IPS-15b (cell line): ENCODE results near the gene IL1R2.
"Not testable (repeated sequence)": the region's sequence is repeated elsewhere in the genome, so short reads cannot be mapped to it uniquely, and the experiment has no call there.

Experiments
- H3K27me3 ChIP-seq: one replicate; pipeline ENCODE4 v1.6.1; 2013; ENCODE audit warnings: low read length; ENCODE audit not compliant: control insufficient read depth, insufficient read depth
- H3K36me3 ChIP-seq: one replicate; pipeline ENCODE4 v1.6.1; 2013; ENCODE audit warnings: low read length; ENCODE audit not compliant: control insufficient read depth, insufficient read depth
- H3K4me1 ChIP-seq: one replicate; pipeline ENCODE4 v1.6.1; 2013; ENCODE audit warnings: mild to moderate bottlenecking, low read length; ENCODE audit not compliant: control insufficient read depth, insufficient read depth
- H3K4me3 ChIP-seq: one replicate; pipeline ENCODE4 v1.5.1; 2013; ENCODE audit warnings: low read depth, low read length
- H3K9ac ChIP-seq: one replicate; pipeline ENCODE4 v1.6.1; 2013; ENCODE audit warnings: low read depth, mild to moderate bottlenecking, low read length
- H3K9me3 ChIP-seq: one replicate; pipeline ENCODE4 v1.6.1; 2013; ENCODE audit warnings: mild to moderate bottlenecking, low read length; ENCODE audit not compliant: control insufficient read depth, insufficient read depth

IL1R2 gene

GRCh38 chr2:102002909-102003308 is 11.1 kb downstream of the IL1R2 start:
- not testable (repeated sequence) for H3K36me3 ChIP-seq, H3K4me1 ChIP-seq, H3K4me3 ChIP-seq, H3K9ac ChIP-seq, H3K9me3 ChIP-seq, H3K27me3 ChIP-seq

- H3K27me3 ChIP-seq: no peaks in the 10 kb centered on the region
- no peak overlapping the region for H3K9ac ChIP-seq
- no peaks in the 10 kb centered on the region for H3K9me3 ChIP-seq
- no peaks in the 10 kb centered on the region for H3K4me1 ChIP-seq
- H3K36me3 ChIP-seq: no peaks in the 10 kb centered on the region
- no peak overlapping the region for H3K4me3 ChIP-seq
Observed at GRCh38 chr2:102003696-102004095, 11.9 kb downstream of the IL1R2 start.

GRCh38 chr2:102004581-102004980 is 12.8 kb downstream of the IL1R2 start:
- H3K9ac ChIP-seq: no peak overlapping the region
- no peaks in the 10 kb centered on the region for H3K9me3 ChIP-seq
- H3K36me3 ChIP-seq: no peaks in the 10 kb centered on the region
- no peaks in the 10 kb centered on the region for H3K27me3 ChIP-seq
- no peaks in the 10 kb centered on the region for H3K4me1 ChIP-seq
- no peak overlapping the region for H3K4me3 ChIP-seq

GRCh38 chr2:102005449-102005848 is 13.7 kb downstream of the IL1R2 start:
- Histone ChIP-seq H3K4me1 (no peaks in the 10 kb centered on the region), H3K4me3 (no peak overlapping the region), H3K27me3 (no peaks in the 10 kb centered on the region), H3K9me3 (no peaks in the 10 kb centered on the region), H3K36me3 (no peaks in the 10 kb centered on the region), H3K9ac (no peak overlapping the region)

- Histone ChIP-seq H3K9ac (no peak overlapping the region), H3K4me3 (no peak overlapping the region), H3K36me3 (no peaks in the 10 kb centered on the region), H3K4me1 (no peaks in the 10 kb centered on the region), H3K9me3 (no peaks in the 10 kb centered on the region), H3K27me3 (no peaks in the 10 kb centered on the region)
Observed at GRCh38 chr2:102005989-102006885, 14.5 kb downstream of the IL1R2 start.

GRCh38 chr2:102006886-102007278 is 15.1 kb downstream of the IL1R2 start:
- Histone ChIP-seq H3K36me3 (no peaks in the 10 kb centered on the region), H3K9me3 (no peaks in the 10 kb centered on the region), H3K27me3 (no peaks in the 10 kb centered on the region), H3K4me3 (no peak overlapping the region), H3K9ac (no peak overlapping the region), H3K4me1 (no peaks in the 10 kb centered on the region)

- H3K4me1 ChIP-seq: no peaks in the 10 kb centered on the region
- H3K36me3 ChIP-seq: no peaks in the 10 kb centered on the region
- H3K9ac ChIP-seq: no peak overlapping the region
- H3K27me3 ChIP-seq: no peaks in the 10 kb centered on the region
- H3K9me3 ChIP-seq: no peaks in the 10 kb centered on the region
- H3K4me3 ChIP-seq: no peak overlapping the region
Observed at GRCh38 chr2:102008490-102008889, 16.7 kb downstream of the IL1R2 start.

GRCh38 chr2:102009557-102009956 is 17.8 kb downstream of the IL1R2 start:
- Histone ChIP-seq H3K36me3 (no peaks in the 10 kb centered on the region), H3K27me3 (no peaks in the 10 kb centered on the region), H3K4me1 (no peaks in the 10 kb centered on the region), H3K9me3 (no peaks in the 10 kb centered on the region), H3K4me3 (no peak overlapping the region), H3K9ac (no peak overlapping the region)

GRCh38 chr2:102010902-102011301 is 19.1 kb downstream of the IL1R2 start:
- no peaks in the 10 kb centered on the region for H3K4me1 ChIP-seq
- H3K9ac ChIP-seq: no peak overlapping the region
- no peak overlapping the region for H3K4me3 ChIP-seq
- H3K9me3 ChIP-seq: no peaks in the 10 kb centered on the region
- no peaks in the 10 kb centered on the region for H3K36me3 ChIP-seq
- no peaks in the 10 kb centered on the region for H3K27me3 ChIP-seq

GRCh38 chr2:102012061-102012614 is 20.4 kb downstream of the IL1R2 start:
- Histone ChIP-seq H3K27me3 (no peaks in the 10 kb centered on the region), H3K4me3 (no peak overlapping the region), H3K4me1 (no peaks in the 10 kb centered on the region), H3K9me3 (no peaks in the 10 kb centered on the region), H3K9ac (no peak overlapping the region), H3K36me3 (no peaks in the 10 kb centered on the region)

- no peaks in the 10 kb centered on the region for H3K4me1 ChIP-seq
- no peaks in the 10 kb centered on the region for H3K36me3 ChIP-seq
- no peak overlapping the region for H3K4me3 ChIP-seq
- no peaks in the 10 kb centered on the region for H3K27me3 ChIP-seq
- no peaks in the 10 kb centered on the region for H3K9me3 ChIP-seq
- H3K9ac ChIP-seq: no peak overlapping the region
Observed at GRCh38 chr2:102013206-102014040, 21.7 kb downstream of the IL1R2 start.

- Histone ChIP-seq H3K4me3 (no peak overlapping the region), H3K9me3 (no peaks in the 10 kb centered on the region), H3K9ac (no peak overlapping the region), H3K4me1 (no peaks in the 10 kb centered on the region), H3K27me3 (no peaks in the 10 kb centered on the region), H3K36me3 (no peaks in the 10 kb centered on the region)
Observed at GRCh38 chr2:102014041-102014345, 22.2 kb downstream of the IL1R2 start.
